Natural killer cell treated with Interleukin-12 subunit alpha and Interleukin-12 subunit beta and Interleukin-15 and Interleukin-18, amount 100 ng/mL, for 72 hours (primary cell): ENCODE results near the gene G6PC2. TPM values are rescaled to one million over a fixed set of nuclear protein-coding genes. Genes with fewer than 3 reads are reported as not detected.
"Not testable (repeated sequence)": the region's sequence is repeated elsewhere in the genome, so short reads cannot be mapped to it uniquely, and the experiment has no call there.

ENCODE experiments used
- ATAC-seq, 2 donors: fragments of 150-1000 bp; cut with Tn5 transposase in 1 of 2; sonication (Bioruptor Pico), chemical (Tn5 transposase) in 1 of 2; 2 replicates each; pipeline ENCODE4 v1.10.0; 2021
- DNase-seq: peaks from one replicate; pipeline ENCODE4 v3.0.0; 2022; ENCODE audit warnings: low spot score
- H3K27ac Mint-ChIP-seq, 2 donors: 1 replicate in 1 of 2; 2 replicates in 1 of 2; pipeline ENCODE4 v1.8.0; 2022; ENCODE audit warnings: mixed read lengths in 2 of 2, mild to moderate bottlenecking in 1 of 2, moderate library complexity in 1 of 2
- H3K27me3 Mint-ChIP-seq, 2 donors: 1 replicate in 1 of 2; 2 replicates in 1 of 2; pipeline ENCODE4 v1.8.0; 2022; ENCODE audit warnings: mixed read lengths in 2 of 2
- H3K36me3 Mint-ChIP-seq: one replicate; pipeline ENCODE4 v1.8.0; 2022; ENCODE audit warnings: mixed read lengths
- H3K4me1 Mint-ChIP-seq, 2 donors: 1 replicate in 1 of 2; 2 replicates in 1 of 2; pipeline ENCODE4 v1.8.0; 2022; ENCODE audit warnings: low read depth in 2 of 2, mixed read lengths in 2 of 2, mild to moderate bottlenecking in 1 of 2
- H3K4me3 Mint-ChIP-seq: one replicate; pipeline ENCODE4 v1.8.0; 2022; ENCODE audit warnings: mixed read lengths
- H3K9me3 Mint-ChIP-seq: 2 replicates; pipeline ENCODE4 v1.8.0; 2022; ENCODE audit warnings: mixed read lengths
- total RNA-seq, 2 donors: library from RNA; stranded (reverse); gene quantifications; one replicate each; pipeline ENCODE4 v1.2.3, GENCODE V29; 2022

The G6PC2 gene
- not detected for total RNA-seq

- peaks cover 19 to 21% of the 10 kb centered on the region in 2 donors for H3K27me3 Mint-ChIP-seq
- no peaks in the 10 kb centered on the region for H3K9me3 Mint-ChIP-seq
- H3K36me3 Mint-ChIP-seq = no peaks in the 10 kb centered on the region
- no peaks in the 10 kb centered on the region for H3K4me1 Mint-ChIP-seq
- H3K27ac Mint-ChIP-seq = no peak within 1 kb of the TSS
- ATAC-seq = no peak
- no peak within 1 kb of the TSS for H3K4me3 Mint-ChIP-seq
- DNase-seq = no peak
These were observed at the start of gene G6PC2 for GRCh38 chr2:168901003-168901402. Gene G6PC2 (plus strand): TSS chr2:168901291. CDS start chr2:168901332, 41 bp downstream.

- Mint-ChIP-seq H3K27ac (no peak overlapping the region), H3K4me3 (no peak overlapping the region), H3K36me3 (peaks cover 7% of the 10 kb centered on the region), H3K27me3 (no peaks in the 10 kb centered on the region), H3K9me3 (no peaks in the 10 kb centered on the region), H3K4me1 (peaks cover 0 to 4% of the 10 kb centered on the region in 2 donors)
- no peak for ATAC-seq
- no peak for DNase-seq
These were observed 49.3 kb upstream of the G6PC2 start for GRCh38 chr2:168851674-168852320.

- H3K36me3 Mint-ChIP-seq = peaks cover 7% of the 10 kb centered on the region
- H3K4me1 Mint-ChIP-seq = peaks cover 0 to 4% of the 10 kb centered on the region in 2 donors
- DNase-seq (no peak), ATAC-seq (no peak)
- no peak overlapping the region for H3K27ac Mint-ChIP-seq
- no peak overlapping the region for H3K4me3 Mint-ChIP-seq
- no peaks in the 10 kb centered on the region for H3K27me3 Mint-ChIP-seq
- H3K9me3 Mint-ChIP-seq = no peaks in the 10 kb centered on the region
These were observed 48.6 kb upstream of the G6PC2 start for GRCh38 chr2:168852481-168852880.

GRCh38 chr2:168853471-168853870 is 47.6 kb upstream of the G6PC2 start:
- peaks cover 7% of the 10 kb centered on the region for H3K36me3 Mint-ChIP-seq
- H3K4me3 Mint-ChIP-seq = no peak overlapping the region
- peaks cover 0 to 1% of the 10 kb centered on the region in 2 donors for H3K4me1 Mint-ChIP-seq
- no peaks in the 10 kb centered on the region for H3K27me3 Mint-ChIP-seq
- no peak for ATAC-seq
- DNase-seq = no peak
- no peak overlapping the region for H3K27ac Mint-ChIP-seq
- H3K9me3 Mint-ChIP-seq = no peaks in the 10 kb centered on the region

- Mint-ChIP-seq H3K4me3 (no peak overlapping the region), H3K27ac (no peak overlapping the region), H3K27me3 (no peaks in the 10 kb centered on the region), H3K9me3 (no peaks in the 10 kb centered on the region), H3K4me1 (no peaks in the 10 kb centered on the region), H3K36me3 (peaks cover 7% of the 10 kb centered on the region)
- ATAC-seq = no peak
- DNase-seq = no peak
These were observed 46.4 kb upstream of the G6PC2 start for GRCh38 chr2:168854651-168855050.

GRCh38 chr2:168855601-168856000 is 45.5 kb upstream of the G6PC2 start:
- Mint-ChIP-seq H3K4me3 (no peak overlapping the region), H3K4me1 (no peaks in the 10 kb centered on the region), H3K36me3 (peaks cover 7% of the 10 kb centered on the region), H3K27me3 (no peaks in the 10 kb centered on the region), H3K9me3 (no peaks in the 10 kb centered on the region), H3K27ac (no peak overlapping the region)
- DNase-seq (no peak), ATAC-seq (no peak)

GRCh38 chr2:168858146-168858545 is 42.9 kb upstream of the G6PC2 start:
- DNase-seq = no peak
- Mint-ChIP-seq H3K36me3 (peaks cover 7% of the 10 kb centered on the region), H3K9me3 (no peaks in the 10 kb centered on the region), H3K4me3 (no peak overlapping the region), H3K4me1 (no peaks in the 10 kb centered on the region), H3K27ac (no peak overlapping the region), H3K27me3 (no peaks in the 10 kb centered on the region)
- peak in 1 of 2 donors; percentile 36 for ATAC-seq

- H3K4me1 Mint-ChIP-seq, H3K4me3 Mint-ChIP-seq, ATAC-seq, H3K27me3 Mint-ChIP-seq, H3K9me3 Mint-ChIP-seq, DNase-seq, H3K27ac Mint-ChIP-seq: not testable (repeated sequence)
- peaks cover 33% of the 10 kb centered on the region for H3K36me3 Mint-ChIP-seq
These were observed 33.9 kb upstream of the G6PC2 start for GRCh38 chr2:168867164-168867563.

- DNase-seq, ATAC-seq, H3K27ac Mint-ChIP-seq, H3K9me3 Mint-ChIP-seq, H3K27me3 Mint-ChIP-seq, H3K4me3 Mint-ChIP-seq, H3K4me1 Mint-ChIP-seq: not testable (repeated sequence)
- H3K36me3 Mint-ChIP-seq = peaks cover 25% of the 10 kb centered on the region
These were observed 30.7 kb upstream of the G6PC2 start for GRCh38 chr2:168870369-168870768.

GRCh38 chr2:168870824-168871223 is 30.3 kb upstream of the G6PC2 start:
- H3K27me3 Mint-ChIP-seq, ATAC-seq, H3K4me3 Mint-ChIP-seq, H3K9me3 Mint-ChIP-seq, H3K27ac Mint-ChIP-seq, DNase-seq, H3K4me1 Mint-ChIP-seq: not testable (repeated sequence)
- H3K36me3 Mint-ChIP-seq = peaks cover 21% of the 10 kb centered on the region

- DNase-seq (no peak), ATAC-seq (no peak)
- Mint-ChIP-seq H3K4me3 (no peak overlapping the region), H3K4me1 (peaks cover 2 to 6% of the 10 kb centered on the region in 2 donors), H3K27me3 (no peaks in the 10 kb centered on the region), H3K27ac (no peak overlapping the region), H3K36me3 (peaks cover 5% of the 10 kb centered on the region), H3K9me3 (no peaks in the 10 kb centered on the region)
These were observed 26.6 kb upstream of the G6PC2 start for GRCh38 chr2:168874368-168875054.

GRCh38 chr2:168882163-168882562 is 18.9 kb upstream of the G6PC2 start:
- H3K27ac Mint-ChIP-seq, H3K27me3 Mint-ChIP-seq, H3K4me3 Mint-ChIP-seq, ATAC-seq, H3K9me3 Mint-ChIP-seq, DNase-seq, H3K36me3 Mint-ChIP-seq: not testable (repeated sequence)
- peaks cover 4 to 20% of the 10 kb centered on the region in 2 donors for H3K4me1 Mint-ChIP-seq

GRCh38 chr2:168884975-168885374 is 16.1 kb upstream of the G6PC2 start:
- Mint-ChIP-seq H3K27me3 (no peaks in the 10 kb centered on the region), H3K4me3 (no peak overlapping the region), H3K9me3 (no peaks in the 10 kb centered on the region), H3K27ac (no peak overlapping the region), H3K36me3 (no peaks in the 10 kb centered on the region), H3K4me1 (peaks cover 3 to 20% of the 10 kb centered on the region in 2 donors)
- DNase-seq (no peak), ATAC-seq (peak in 1 of 2 donors; percentile 59)

GRCh38 chr2:168889635-168890005 is 11.5 kb upstream of the G6PC2 start:
- ATAC-seq (no peak), DNase-seq (no peak)
- Mint-ChIP-seq H3K4me1 (peaks cover 7 to 17% of the 10 kb centered on the region in 2 donors), H3K9me3 (no peaks in the 10 kb centered on the region), H3K4me3 (peak overlapping the region; percentile 95), H3K36me3 (no peaks in the 10 kb centered on the region), H3K27me3 (peaks cover 9% of the 10 kb centered on the region in 2 donors), H3K27ac (peak overlapping the region; percentile 71 to 76)
